KMS-11 (cell line): ENCODE measurements around the gene KHK.

Source experiments
- H2AFZ ChIP-seq: fragments of 200-600 bp; sonication (generic); 2 replicates; pipeline ENCODE4 v1.6.1; 2016; ENCODE audit warnings: antibody characterized with exemption, mixed run types, low read depth
- H3K27ac ChIP-seq: fragments of 200-600 bp; sonication (generic); 2 replicates; pipeline ENCODE4 v1.6.1; 2016; ENCODE audit warnings: mild to moderate bottlenecking, mixed run types
- H3K27me3 ChIP-seq: fragments of 200-600 bp; sonication (generic); 2 replicates; pipeline ENCODE4 v1.6.1; 2017; ENCODE audit warnings: mild to moderate bottlenecking, low read depth, mixed run types, moderate library complexity; ENCODE audit not compliant: insufficient read depth
- H3K36me3 ChIP-seq: fragments of 200-600 bp; sonication (generic); 2 replicates; pipeline ENCODE4 v1.6.1; 2017; ENCODE audit warnings: mild to moderate bottlenecking, mixed run types; ENCODE audit not compliant: insufficient read depth
- H3K4me1 ChIP-seq: fragments of 200-600 bp; sonication (generic); 2 replicates; pipeline ENCODE4 v1.6.1; 2016; ENCODE audit warnings: mild to moderate bottlenecking, low read depth, mixed run types; ENCODE audit not compliant: poor library complexity, severe bottlenecking
- H3K4me2 ChIP-seq: fragments of 200-600 bp; sonication (generic); 2 replicates; pipeline ENCODE4 v1.7.0; 2016; ENCODE audit warnings: mild to moderate bottlenecking, mixed run types
- H3K4me3 ChIP-seq: fragments of 200-600 bp; sonication (generic); IDR thresholded peaks from 2 replicates; pipeline ENCODE4 v1.6.1; 2017; ENCODE audit warnings: low read depth, low read length, mixed read lengths; ENCODE audit not compliant: insufficient read depth
- H3K79me2 ChIP-seq: fragments of 200-600 bp; sonication (generic); 2 replicates; pipeline ENCODE4 v1.6.1; 2016; ENCODE audit warnings: low read depth, mixed run types; ENCODE audit not compliant: insufficient read depth
- H3K9ac ChIP-seq: fragments of 200-600 bp; sonication (generic); 2 replicates; pipeline ENCODE4 v1.6.1; 2016; ENCODE audit warnings: mild to moderate bottlenecking, mixed run types
- H4K20me1 ChIP-seq: fragments of 200-600 bp; sonication (generic); 2 replicates; pipeline ENCODE4 v1.6.1; 2016; ENCODE audit warnings: mild to moderate bottlenecking, mixed run types; ENCODE audit not compliant: insufficient read depth
- CTCF ChIP-seq: fragments of 200-600 bp; sonication (generic); conservative IDR thresholded peaks from 2 replicates; pipeline ENCODE4 v1.6.1; 2017; ENCODE audit warnings: low read depth, mild to moderate bottlenecking, antibody characterized with exemption, low read length, moderate library complexity, mixed read lengths

The KHK gene

GRCh38 chr2:27127883-27128667, 41.5 kb downstream of the KHK start:
- no peak overlapping the region for H2AFZ ChIP-seq
- H3K27ac ChIP-seq: no peak overlapping the region
- peaks cover 12% of the 10 kb centered on the region for H3K4me1 ChIP-seq
- H3K79me2 ChIP-seq: peaks cover 3% of the 10 kb centered on the region
- no peaks in the 10 kb centered on the region for H4K20me1 ChIP-seq
- H3K4me3 ChIP-seq: no peak overlapping the region
- H3K9ac ChIP-seq: no peak overlapping the region
- no peak overlapping the region for H3K4me2 ChIP-seq
- H3K27me3 ChIP-seq: no peaks in the 10 kb centered on the region
- H3K36me3 ChIP-seq: no peaks in the 10 kb centered on the region
- TF ChIP-seq CTCF: no peak

GRCh38 chr2:27128668-27129571, 42.3 kb downstream of the KHK start:
- Histone ChIP-seq H2AFZ (no peak overlapping the region), H3K36me3 (no peaks in the 10 kb centered on the region), H3K9ac (no peak overlapping the region), H3K4me2 (no peak overlapping the region), H3K4me3 (no peak overlapping the region), H3K79me2 (peaks cover 12% of the 10 kb centered on the region), H3K4me1 (peaks cover 13% of the 10 kb centered on the region), H3K27ac (no peak overlapping the region), H3K27me3 (no peaks in the 10 kb centered on the region), H4K20me1 (no peaks in the 10 kb centered on the region)
- no peak for TF ChIP-seq CTCF

- peaks cover 9% of the 10 kb centered on the region for H3K4me1 ChIP-seq
- H3K27ac ChIP-seq: no peak overlapping the region
- H3K4me3 ChIP-seq: no peak overlapping the region
- TF ChIP-seq CTCF: no peak
- H3K4me2 ChIP-seq: no peak overlapping the region
- no peak overlapping the region for H3K9ac ChIP-seq
- no peaks in the 10 kb centered on the region for H3K36me3 ChIP-seq
- H4K20me1 ChIP-seq: no peaks in the 10 kb centered on the region
- no peak overlapping the region for H2AFZ ChIP-seq
- no peaks in the 10 kb centered on the region for H3K27me3 ChIP-seq
- peaks cover 15% of the 10 kb centered on the region for H3K79me2 ChIP-seq
Measured at GRCh38 chr2:27130396-27130795, 43.8 kb downstream of the KHK start.

GRCh38 chr2:27131429-27131828, 44.9 kb downstream of the KHK start:
- Histone ChIP-seq H3K79me2 (peaks cover 15% of the 10 kb centered on the region), H3K9ac (no peak overlapping the region), H3K4me2 (no peak overlapping the region), H3K27me3 (no peaks in the 10 kb centered on the region), H3K36me3 (no peaks in the 10 kb centered on the region), H4K20me1 (no peaks in the 10 kb centered on the region), H3K4me1 (peaks cover 9% of the 10 kb centered on the region), H2AFZ (no peak overlapping the region), H3K4me3 (no peak overlapping the region), H3K27ac (no peak overlapping the region)
- no peak for TF ChIP-seq CTCF
